ENCODE measurements around the gene RRP12. TPM values are rescaled to one million over a fixed set of nuclear protein-coding genes. Genes with fewer than 3 reads are reported as not detected.

Gene RRP12
- total and polyA plus RNA-seq, 9 of the 15 experiments (the other 6 are each of a cell fraction or from before 2014, with no cell fraction given) = 4.6 to 68.2 (median 21.8) TPM

GRCh38 chr10:97400665-97401454 is at the start of gene RRP12 (continued):
- TF ChIP-seq CREB3 (tag; conservative IDR thresholded peaks at IDR 0.05; ENCODE audit: low read depth) (no peak), GABPA (tag; conservative IDR thresholded peaks at IDR 0.05; ENCODE audit: low read depth) (peak; percentile 96), TAL1 (IDR thresholded peaks at IDR 0.05) (no peak), POLR3A (IDR thresholded peaks at IDR 0.05; ENCODE audit: borderline replicate concordance, extremely low read depth, insufficient read depth, insufficient read length) (no peak), NKRF (IDR thresholded peaks at IDR 0.05; ENCODE audit: borderline replicate concordance) (peak; percentile 100), ZNF551 (CRISPR knock-in tag; IDR thresholded peaks at IDR 0.05) (no peak), ZNF644 (tag; IDR thresholded peaks at IDR 0.05; ENCODE audit: low read depth) (no peak), ZNF124 (CRISPR knock-in tag; IDR thresholded peaks at IDR 0.05) (no peak), ZNF140 (CRISPR knock-in tag; IDR thresholded peaks at IDR 0.05) (no peak), RBM39 (optimal IDR thresholded peaks at IDR 0.05; ENCODE audit: low read depth, low read length) (no peak), E2F1 (CRISPR knock-in tag; IDR thresholded peaks at IDR 0.05) (no peak), JUNB (CRISPR knock-in tag; conservative IDR thresholded peaks at IDR 0.05) (no peak), PYGO2 (tag; IDR thresholded peaks at IDR 0.05) (no peak), THRA (IDR thresholded peaks at IDR 0.05) (no peak), NFIC (IDR thresholded peaks at IDR 0.05) (no peak), NRF1 (conservative IDR thresholded peaks at IDR 0.05 in 1 of 2, IDR thresholded peaks at IDR 0.05 in 1 of 2) (no peak), SRSF9 (IDR thresholded peaks at IDR 0.05; ENCODE audit: borderline replicate concordance, low read depth, low read length) (no peak), ZNF165 (CRISPR knock-in tag; IDR thresholded peaks at IDR 0.05; ENCODE audit: borderline replicate concordance) (no peak), EZH2 (IDR thresholded peaks at IDR 0.05; ENCODE audit: borderline replicate concordance, low read depth, low read length) (no peak), CHCHD3 (CRISPR knock-in tag; IDR thresholded peaks at IDR 0.05) (no peak)

All from K562 (cell line).